SU-DHL-6 (cell line): ENCODE results near the gene PTPRK.

Experiments
- H2AFZ ChIP-seq: fragments of 200-600 bp; sonication (generic); 2 replicates; pipeline ENCODE4 v1.6.1; 2014; ENCODE audit warnings: low read depth, mild to moderate bottlenecking, moderate library complexity, mixed read lengths, antibody characterized with exemption, low read length; ENCODE audit not compliant: severe bottlenecking
- H3F3A ChIP-seq: fragments of 200-600 bp; shearing (Covaris generic); 2 replicates; pipeline ENCODE4 v1.6.0; 2016; ENCODE audit warnings: antibody characterized with exemption, mild to moderate bottlenecking; ENCODE audit not compliant: insufficient read depth
- H3K27ac ChIP-seq: fragments of 200-600 bp; sonication (generic); 2 replicates; pipeline ENCODE4 v1.5.1; 2016; ENCODE audit warnings: low read depth, mild to moderate bottlenecking, low read length, moderate library complexity, mixed read lengths
- H3K27me3 ChIP-seq: fragments of 200-600 bp; sonication (generic), shearing (Covaris generic); 2 replicates; pipeline ENCODE4 v1.6.0; 2014; ENCODE audit warnings: mild to moderate bottlenecking, low read length
- H3K36me3 ChIP-seq: fragments of 200-600 bp; sonication (generic); 2 replicates; pipeline ENCODE4 v1.6.1; 2014; ENCODE audit warnings: mild to moderate bottlenecking, low read length, mixed read lengths
- H3K4me2 ChIP-seq: fragments of 300-600, 200-600 bp; shearing (Covaris generic), sonication (generic); 2 replicates; pipeline ENCODE4 v1.6.0; 2014; ENCODE audit warnings: low read length, low read depth, mild to moderate bottlenecking; ENCODE audit not compliant: poor library complexity, severe bottlenecking
- H3K4me3 ChIP-seq: fragments of 200-600 bp; sonication (generic); 2 replicates; pipeline ENCODE4 v1.5.1; 2014; ENCODE audit warnings: antibody characterized with exemption, low read length, mild to moderate bottlenecking, mixed read lengths; ENCODE audit not compliant: insufficient read depth, poor library complexity, severe bottlenecking
- H3K79me2 ChIP-seq: fragments of 200-600 bp; sonication (generic); 2 replicates; pipeline ENCODE4 v1.6.1; 2014; ENCODE audit warnings: mild to moderate bottlenecking, low read length, moderate library complexity; ENCODE audit not compliant: insufficient read depth
- H3K9ac ChIP-seq: fragments of 200-600 bp; sonication (generic); 2 replicates; pipeline ENCODE4 v1.7.0; 2014; ENCODE audit warnings: mild to moderate bottlenecking, low read length
- H3K9me2 ChIP-seq: fragments of 200-600 bp; sonication (generic); replicated peaks from 2 replicates; pipeline ENCODE4 v1.6.1; 2014; ENCODE audit warnings: low read length; ENCODE audit not compliant: insufficient read depth
- H3K9me3 ChIP-seq: fragments of 200-600 bp; sonication (generic); 2 replicates; pipeline ENCODE4 v1.6.1; 2014; ENCODE audit warnings: low read length, mixed read lengths; ENCODE audit not compliant: insufficient read depth
- H4K20me1 ChIP-seq: fragments of 200-600 bp; sonication (generic); 2 replicates; pipeline ENCODE4 v1.6.1; 2014; ENCODE audit warnings: low read depth, mild to moderate bottlenecking, antibody characterized with exemption, low read length, moderate library complexity, mixed read lengths
- EZH2phosphoT487 ChIP-seq: fragments of 200-600 bp; sonication (generic), shearing (Covaris generic); conservative IDR thresholded peaks from 2 replicates; pipeline ENCODE4 v1.6.1; 2018; ENCODE audit warnings: mild to moderate bottlenecking, antibody characterized with exemption, low read length, moderate library complexity, mixed read lengths
- TF ChIP-seq, protein P1 (sequence below): fragments of 200-600 bp; sonication (generic); IDR thresholded peaks from one replicate; pipeline ENCODE4 v1.5.1; 2017; ENCODE audit warnings: antibody characterized with exemption, mild to moderate bottlenecking, low read length, moderate library complexity; ENCODE audit not compliant: insufficient read depth, poor library complexity, severe bottlenecking

The PTPRK gene

GRCh38 chr6:128504003-128504654 is 16.3 kb downstream of the PTPRK start:
- H3K9me3 ChIP-seq: no peaks in the 10 kb centered on the region
- H3K36me3 ChIP-seq: no peaks in the 10 kb centered on the region
- no peaks in the 10 kb centered on the region for H3K79me2 ChIP-seq
- no peak overlapping the region for H2AFZ ChIP-seq
- H3K9ac ChIP-seq: no peak overlapping the region
- H3F3A ChIP-seq: no peaks in the 10 kb centered on the region
- H3K27me3 ChIP-seq: no peaks in the 10 kb centered on the region
- TF ChIP-seq EZH2phosphoT487: no peak
- TF ChIP-seq, protein P1, sequence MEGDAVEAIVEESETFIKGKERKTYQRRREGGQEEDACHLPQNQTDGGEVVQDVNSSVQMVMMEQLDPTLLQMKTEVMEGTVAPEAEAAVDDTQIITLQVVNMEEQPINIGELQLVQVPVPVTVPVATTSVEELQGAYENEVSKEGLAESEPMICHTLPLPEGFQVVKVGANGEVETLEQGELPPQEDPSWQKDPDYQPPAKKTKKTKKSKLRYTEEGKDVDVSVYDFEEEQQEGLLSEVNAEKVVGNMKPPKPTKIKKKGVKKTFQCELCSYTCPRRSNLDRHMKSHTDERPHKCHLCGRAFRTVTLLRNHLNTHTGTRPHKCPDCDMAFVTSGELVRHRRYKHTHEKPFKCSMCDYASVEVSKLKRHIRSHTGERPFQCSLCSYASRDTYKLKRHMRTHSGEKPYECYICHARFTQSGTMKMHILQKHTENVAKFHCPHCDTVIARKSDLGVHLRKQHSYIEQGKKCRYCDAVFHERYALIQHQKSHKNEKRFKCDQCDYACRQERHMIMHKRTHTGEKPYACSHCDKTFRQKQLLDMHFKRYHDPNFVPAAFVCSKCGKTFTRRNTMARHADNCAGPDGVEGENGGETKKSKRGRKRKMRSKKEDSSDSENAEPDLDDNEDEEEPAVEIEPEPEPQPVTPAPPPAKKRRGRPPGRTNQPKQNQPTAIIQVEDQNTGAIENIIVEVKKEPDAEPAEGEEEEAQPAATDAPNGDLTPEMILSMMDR: no peak
- no peaks in the 10 kb centered on the region for H4K20me1 ChIP-seq
- H3K27ac ChIP-seq: no peak overlapping the region
- H3K4me2 ChIP-seq: no peak overlapping the region
- no peaks in the 10 kb centered on the region for H3K9me2 ChIP-seq
- H3K4me3 ChIP-seq: no peak overlapping the region

GRCh38 chr6:128500749-128501600 is 19.4 kb downstream of the PTPRK start:
- Histone ChIP-seq H3K9me3 (no peaks in the 10 kb centered on the region), H3K4me2 (no peak overlapping the region), H3F3A (no peaks in the 10 kb centered on the region), H3K36me3 (no peaks in the 10 kb centered on the region), H4K20me1 (no peaks in the 10 kb centered on the region), H2AFZ (no peak overlapping the region), H3K27ac (no peak overlapping the region), H3K79me2 (no peaks in the 10 kb centered on the region), H3K4me3 (no peak overlapping the region), H3K9me2 (no peaks in the 10 kb centered on the region), H3K27me3 (no peaks in the 10 kb centered on the region), H3K9ac (no peak overlapping the region)
- TF ChIP-seq, protein P1: no peak
- no peak for TF ChIP-seq EZH2phosphoT487

GRCh38 chr6:128500014-128500413 is 20.4 kb downstream of the PTPRK start:
- no peaks in the 10 kb centered on the region for H3K36me3 ChIP-seq
- H4K20me1 ChIP-seq: no peaks in the 10 kb centered on the region
- no peaks in the 10 kb centered on the region for H3K27me3 ChIP-seq
- H3K27ac ChIP-seq: no peak overlapping the region
- no peaks in the 10 kb centered on the region for H3K9me3 ChIP-seq
- H3F3A ChIP-seq: no peaks in the 10 kb centered on the region
- no peak overlapping the region for H3K9ac ChIP-seq
- H3K9me2 ChIP-seq: no peaks in the 10 kb centered on the region
- H3K4me2 ChIP-seq: no peak overlapping the region
- no peaks in the 10 kb centered on the region for H3K79me2 ChIP-seq
- no peak overlapping the region for H3K4me3 ChIP-seq
- no peak overlapping the region for H2AFZ ChIP-seq
- TF ChIP-seq, protein P1: no peak
- no peak for TF ChIP-seq EZH2phosphoT487
